Measurements from ENCODE around the gene SH3PXD2A. TPM values are rescaled to one million over a fixed set of nuclear protein-coding genes. Genes with fewer than 3 reads are reported as not detected.

Gene SH3PXD2A
- total RNA-seq, 1 experiment from 2014 or later: 54.9 TPM

GRCh38 chr10:103691723-103692435, 163.5 kb downstream of the SH3PXD2A start:
- intact Hi-C loops (cut with micrococcal nuclease; ENCODE audit: unreplicated experiment): no loop called here
- H3K9me3 ChIP-seq (ENCODE audit: low read depth, low read length, poor library complexity, severe bottlenecking): no peaks in the 10 kb centered on the region
- TF ChIP-seq CTCF (conservative IDR thresholded peaks at IDR 0.05; ENCODE audit: low read depth, low read length) (no peak), EZH2 (IDR thresholded peaks at IDR 0.05; ENCODE audit: borderline replicate concordance, low read depth, low read length, poor library complexity, severe bottlenecking) (no peak)
- POLR2A ChIA-PET (ENCODE audit: low non-redundant PET): no interaction called here
- H3K4me3 ChIP-seq (ENCODE audit: low read depth, low read length, poor library complexity, severe bottlenecking): no peak overlapping the region
- DNase-seq (ENCODE audit: low spot score): no peak
- no TSS peak for BruUV-seq (replicated peaks)
- H3K36me3 ChIP-seq (ENCODE audit: insufficient read depth, low read length, poor library complexity, severe bottlenecking): no peaks in the 10 kb centered on the region
- H3K27me3 ChIP-seq (replicated peaks; ENCODE audit: insufficient read depth, low read depth, low read length, poor library complexity): no peaks in the 10 kb centered on the region
- CTCF ChIA-PET: no interaction called here
- H3K27ac ChIP-seq (ENCODE audit: low read depth, low read length, poor library complexity, severe bottlenecking): no peak overlapping the region
- H3K4me1 ChIP-seq (ENCODE audit: insufficient read depth, low read length, poor library complexity, severe bottlenecking): peaks cover 26% of the 10 kb centered on the region

- POLR2A ChIA-PET (ENCODE audit: low non-redundant PET): no interaction called here
- Histone ChIP-seq H3K4me1 (ENCODE audit: insufficient read depth, low read length, poor library complexity, severe bottlenecking) (peaks cover 20% of the 10 kb centered on the region), H3K9me3 (ENCODE audit: low read depth, low read length, poor library complexity, severe bottlenecking) (no peaks in the 10 kb centered on the region), H3K36me3 (ENCODE audit: insufficient read depth, low read length, poor library complexity, severe bottlenecking) (no peaks in the 10 kb centered on the region), H3K27ac (ENCODE audit: low read depth, low read length, poor library complexity, severe bottlenecking) (no peak overlapping the region), H3K27me3 (replicated peaks; ENCODE audit: insufficient read depth, low read depth, low read length, poor library complexity) (no peaks in the 10 kb centered on the region), H3K4me3 (ENCODE audit: low read depth, low read length, poor library complexity, severe bottlenecking) (no peak overlapping the region)
- CTCF ChIA-PET: no interaction called here
- TF ChIP-seq EZH2 (IDR thresholded peaks at IDR 0.05; ENCODE audit: borderline replicate concordance, low read depth, low read length, poor library complexity, severe bottlenecking) (no peak), CTCF (conservative IDR thresholded peaks at IDR 0.05; ENCODE audit: low read depth, low read length) (no peak)
- intact Hi-C loops (cut with micrococcal nuclease; ENCODE audit: unreplicated experiment): no loop called here
- BruUV-seq (replicated peaks): no TSS peak
- no peak for DNase-seq (ENCODE audit: low spot score)
Measured at GRCh38 chr10:103691267-103691666, 164.1 kb downstream of the SH3PXD2A start.

GRCh38 chr10:103690281-103690680, 165.1 kb downstream of the SH3PXD2A start:
- BruUV-seq (replicated peaks): no TSS peak
- DNase-seq (ENCODE audit: low spot score): no peak
- no peak overlapping the region for H3K27ac ChIP-seq (ENCODE audit: low read depth, low read length, poor library complexity, severe bottlenecking)
- H3K27me3 ChIP-seq (replicated peaks; ENCODE audit: insufficient read depth, low read depth, low read length, poor library complexity): no peaks in the 10 kb centered on the region
- H3K4me3 ChIP-seq (ENCODE audit: low read depth, low read length, poor library complexity, severe bottlenecking): no peak overlapping the region
- ChIA-PET POLR2A (ENCODE audit: low non-redundant PET) (no interaction called here), CTCF (interaction anchor here (0.6 kb wide), 1 partner anchor 84 kb away, joined by 3 read pairs; no protein-coding TSS in a partner anchor)
- peaks cover 10% of the 10 kb centered on the region for H3K4me1 ChIP-seq (ENCODE audit: insufficient read depth, low read length, poor library complexity, severe bottlenecking)
- intact Hi-C loops (cut with micrococcal nuclease; ENCODE audit: unreplicated experiment): no loop called here
- H3K9me3 ChIP-seq (ENCODE audit: low read depth, low read length, poor library complexity, severe bottlenecking): no peaks in the 10 kb centered on the region
- no peaks in the 10 kb centered on the region for H3K36me3 ChIP-seq (ENCODE audit: insufficient read depth, low read length, poor library complexity, severe bottlenecking)
- TF ChIP-seq EZH2 (IDR thresholded peaks at IDR 0.05; ENCODE audit: borderline replicate concordance, low read depth, low read length, poor library complexity, severe bottlenecking): no peak

- H3K36me3 ChIP-seq (ENCODE audit: insufficient read depth, low read length, poor library complexity, severe bottlenecking): no peaks in the 10 kb centered on the region
- no TSS peak for BruUV-seq (replicated peaks)
- no peak overlapping the region for H3K27ac ChIP-seq (ENCODE audit: low read depth, low read length, poor library complexity, severe bottlenecking)
- POLR2A ChIA-PET (ENCODE audit: low non-redundant PET): no interaction called here
- H3K4me3 ChIP-seq (ENCODE audit: low read depth, low read length, poor library complexity, severe bottlenecking): no peak overlapping the region
- no peaks in the 10 kb centered on the region for H3K27me3 ChIP-seq (replicated peaks; ENCODE audit: insufficient read depth, low read depth, low read length, poor library complexity)
- no peak for TF ChIP-seq EZH2 (IDR thresholded peaks at IDR 0.05; ENCODE audit: borderline replicate concordance, low read depth, low read length, poor library complexity, severe bottlenecking)
- TF ChIP-seq CTCF (conservative IDR thresholded peaks at IDR 0.05; ENCODE audit: low read depth, low read length): no peak
- no peaks in the 10 kb centered on the region for H3K9me3 ChIP-seq (ENCODE audit: low read depth, low read length, poor library complexity, severe bottlenecking)
- no peak for DNase-seq (ENCODE audit: low spot score)
- intact Hi-C loops (cut with micrococcal nuclease; ENCODE audit: unreplicated experiment): no loop called here
- CTCF ChIA-PET: no interaction called here
- peaks cover 6% of the 10 kb centered on the region for H3K4me1 ChIP-seq (ENCODE audit: insufficient read depth, low read length, poor library complexity, severe bottlenecking)
Measured at GRCh38 chr10:103688491-103688890, 166.9 kb downstream of the SH3PXD2A start.
